ENCODE data around the gene TSHR.

DNA sequence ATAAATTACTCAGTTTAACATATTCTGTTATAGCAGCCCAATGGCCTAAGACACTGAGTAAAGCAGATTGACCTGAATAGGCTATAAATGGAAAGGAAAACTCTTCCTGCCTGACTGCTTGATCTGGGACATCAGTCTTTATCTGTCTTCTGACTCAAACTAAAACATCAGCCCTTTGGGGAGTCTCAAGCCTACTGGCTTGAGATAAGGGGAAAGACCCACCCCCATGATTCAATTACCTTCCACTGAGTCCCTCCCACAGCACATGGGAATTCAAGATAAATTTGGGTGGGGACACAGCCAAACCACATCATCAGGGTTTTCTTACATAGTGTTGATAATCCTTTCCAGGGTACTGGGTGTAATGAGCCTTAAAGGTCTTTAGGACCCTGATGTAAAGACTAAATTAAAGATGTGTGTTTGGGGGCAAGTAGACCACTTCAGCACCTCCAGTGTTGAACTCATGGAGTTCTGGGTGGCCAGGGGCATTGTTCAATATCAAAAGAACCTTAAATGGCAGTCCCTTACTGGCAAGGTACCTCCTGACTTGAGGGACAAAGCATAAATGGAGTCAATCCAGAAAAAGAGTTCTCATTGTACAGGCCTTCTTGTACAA is 67.8 kb downstream of the TSHR start:
- TF ChIP-seq, protein P1, sequence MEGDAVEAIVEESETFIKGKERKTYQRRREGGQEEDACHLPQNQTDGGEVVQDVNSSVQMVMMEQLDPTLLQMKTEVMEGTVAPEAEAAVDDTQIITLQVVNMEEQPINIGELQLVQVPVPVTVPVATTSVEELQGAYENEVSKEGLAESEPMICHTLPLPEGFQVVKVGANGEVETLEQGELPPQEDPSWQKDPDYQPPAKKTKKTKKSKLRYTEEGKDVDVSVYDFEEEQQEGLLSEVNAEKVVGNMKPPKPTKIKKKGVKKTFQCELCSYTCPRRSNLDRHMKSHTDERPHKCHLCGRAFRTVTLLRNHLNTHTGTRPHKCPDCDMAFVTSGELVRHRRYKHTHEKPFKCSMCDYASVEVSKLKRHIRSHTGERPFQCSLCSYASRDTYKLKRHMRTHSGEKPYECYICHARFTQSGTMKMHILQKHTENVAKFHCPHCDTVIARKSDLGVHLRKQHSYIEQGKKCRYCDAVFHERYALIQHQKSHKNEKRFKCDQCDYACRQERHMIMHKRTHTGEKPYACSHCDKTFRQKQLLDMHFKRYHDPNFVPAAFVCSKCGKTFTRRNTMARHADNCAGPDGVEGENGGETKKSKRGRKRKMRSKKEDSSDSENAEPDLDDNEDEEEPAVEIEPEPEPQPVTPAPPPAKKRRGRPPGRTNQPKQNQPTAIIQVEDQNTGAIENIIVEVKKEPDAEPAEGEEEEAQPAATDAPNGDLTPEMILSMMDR (IDR thresholded peaks at IDR 0.05), result no peak
- no peak for TF ChIP-seq ZFX (IDR thresholded peaks at IDR 0.05; ENCODE audit: borderline replicate concordance)
